GM10248 (cell line): ENCODE measurements around the gene PHLDB3.
A peak's percentile ranks its signal among the peaks of the same experiment; 100 is the strongest.

Source experiments
- CTCF ChIA-PET: fragments of 300-600 bp; sonication (Branson Sonifier 250); formaldehyde crosslinking; extraction: SDS; loops from one replicate; lab custom pipeline; 2021; ENCODE audit warnings: antibody characterized with exemption; lab: Yijun Ruan, JAX
- POLR2A ChIA-PET: fragments of 350-650 bp; sonication (Branson Sonifier 250); formaldehyde crosslinking; extraction: SDS; loops from one replicate; lab custom pipeline; 2020; ENCODE audit warnings: antibody characterized with exemption; lab: Yijun Ruan, JAX
- DNase-seq: peaks from one replicate; pipeline ENCODE4 v3.0.0; 2012; ENCODE audit errors: extremely low spot score
- CTCF ChIP-seq: IDR thresholded peaks from 2 replicates; pipeline ENCODE4 v1.5.1; 2012; ENCODE audit warnings: mild to moderate bottlenecking, low read depth; ENCODE audit errors: extremely low read depth, missing control alignments, control extremely low read depth

PHLDB3 gene

GRCh38 chr19:43538922-43539321 is 34.4 kb upstream of the PHLDB3 start:
- ChIA-PET CTCF (interaction anchor here (7.7 to 9.2 kb wide), 2 partner anchors 15 to 56 kb away, joined by 46 to 79 read pairs; partner anchors contain the start of genes IRGQ and ZNF576), POLR2A (no interaction called here)
- no peak for TF ChIP-seq CTCF
- no peak for DNase-seq

GRCh38 chr19:43534816-43535761 is 30.5 kb upstream of the PHLDB3 start:
- peak; percentile 39 for DNase-seq
- ChIA-PET POLR2A (no interaction called here), CTCF (interaction anchor here (0.9 to 9.2 kb wide), 14 partner anchors 10 to 230 kb away, joined by 3 to 79 read pairs (median 4); partner anchors contain the start of genes IRGQ and ZNF576)
- TF ChIP-seq CTCF: peak; percentile 62

- POLR2A ChIA-PET: no interaction called here
- no peak for TF ChIP-seq CTCF
- CTCF ChIA-PET: interaction anchor here (1.8 to 9.2 kb wide), 6 partner anchors 12 to 134 kb away, joined by 4 to 79 read pairs (median 8); partner anchors contain the start of genes IRGQ and ZNF576
- no peak for DNase-seq
Observed at GRCh38 chr19:43534305-43534815, 29.8 kb upstream of the PHLDB3 start.

- DNase-seq: peak; percentile 93
- no peak for TF ChIP-seq CTCF
- ChIA-PET CTCF (interaction anchor here (0.9 to 9.2 kb wide), 11 partner anchors 9 to 101 kb away, joined by 3 to 79 read pairs (median 5); partner anchors contain the start of genes IRGQ and ZNF576), POLR2A (interaction anchor here (0.5 to 1.1 kb wide), 4 partner anchors 29 to 293 kb away, joined by 3 to 9 read pairs (median 6); partner anchors contain the start of genes IRGQ, PHLDB3, ZNF283 and ZNF576)
Observed at GRCh38 chr19:43533546-43534304, 29.2 kb upstream of the PHLDB3 start.

- TF ChIP-seq CTCF: no peak
- ChIA-PET POLR2A (interaction anchor here (0.5 to 1.1 kb wide), 5 partner anchors 29 to 294 kb away, joined by 3 to 9 read pairs (median 5); partner anchors contain the start of genes IRGQ, PHLDB3, ZNF283 and ZNF576), CTCF (interaction anchor here (0.9 to 9.2 kb wide), 12 partner anchors 9 to 100 kb away, joined by 3 to 79 read pairs (median 4); partner anchors contain the start of genes IRGQ and ZNF576)
- DNase-seq: peak; percentile 92
Observed at GRCh38 chr19:43532962-43533545, 28.5 kb upstream of the PHLDB3 start, which contains the start of gene ZNF575. Gene ZNF575 (plus strand): TSS chr19:43533188. CDS start chr19:43534423, 1,235 bp downstream.
